ENCODE measurements around the gene FAM228B.
"Not testable (repeated sequence)": the region's sequence is repeated elsewhere in the genome, so short reads cannot be mapped to it uniquely, and the experiment has no call there.

Gene FAM228B

DNA sequence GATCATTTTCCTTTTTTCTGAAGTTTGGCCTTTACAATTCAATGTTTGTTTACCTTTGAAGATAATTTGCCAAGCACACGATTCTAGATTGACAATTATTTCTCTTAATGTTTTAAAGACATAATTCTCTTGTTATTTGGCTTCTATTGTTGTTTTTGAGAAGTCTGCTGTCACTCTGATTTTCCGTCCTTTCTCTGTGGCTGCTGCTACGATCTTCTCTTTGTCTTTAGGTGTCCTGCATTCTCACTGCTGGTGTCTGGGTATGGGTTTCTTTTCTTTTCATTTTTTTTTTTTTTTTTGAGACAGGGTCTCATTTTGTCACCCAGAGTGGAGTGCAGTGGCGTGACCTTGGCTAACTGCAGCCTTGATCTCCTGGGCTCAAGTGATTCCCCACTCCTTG, 36.4 kb downstream of the FAM228B start:
- no peak for DNase-seq (ENCODE audit: low spot score)

DNA sequence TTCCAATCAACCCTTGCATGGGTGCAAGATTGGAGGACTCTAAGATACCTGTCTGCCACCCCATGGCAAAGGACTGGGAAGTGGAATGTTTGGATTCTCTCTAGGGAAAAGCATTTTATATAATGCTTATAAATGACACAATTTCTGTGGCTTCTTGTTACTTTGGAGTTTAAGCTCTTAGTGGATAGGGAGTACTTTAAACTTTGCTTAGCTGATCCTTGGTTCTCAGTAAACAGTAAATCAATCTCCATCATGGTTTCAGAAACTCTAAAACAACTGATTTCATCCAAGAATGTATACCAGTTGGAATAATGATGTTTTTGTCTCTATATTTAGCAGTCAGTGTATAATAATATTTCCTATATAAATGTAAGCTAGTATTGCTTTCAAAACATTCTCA, 37.5 kb downstream of the FAM228B start:
- DNase-seq (ENCODE audit: low spot score) = no peak

DNA sequence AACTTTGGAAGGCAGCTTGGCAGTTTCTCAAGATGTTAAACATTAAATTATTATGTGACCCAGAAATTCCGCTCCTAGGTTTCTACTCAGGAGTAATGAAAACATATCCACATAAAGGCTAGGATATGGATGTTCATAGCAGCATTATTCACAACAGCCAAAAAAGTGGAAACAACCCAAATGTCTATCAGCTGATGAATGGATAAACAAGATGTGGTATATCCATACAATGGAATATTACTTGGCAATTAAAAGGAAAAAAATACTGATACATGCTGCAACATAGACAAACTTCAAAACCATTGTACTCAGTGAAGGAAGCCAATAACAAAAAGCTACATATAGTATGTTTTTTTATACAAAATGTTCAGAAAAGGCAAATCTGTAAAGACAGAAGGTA, 39.2 kb downstream of the FAM228B start:
- DNase-seq (ENCODE audit: low spot score) = no peak

DNA sequence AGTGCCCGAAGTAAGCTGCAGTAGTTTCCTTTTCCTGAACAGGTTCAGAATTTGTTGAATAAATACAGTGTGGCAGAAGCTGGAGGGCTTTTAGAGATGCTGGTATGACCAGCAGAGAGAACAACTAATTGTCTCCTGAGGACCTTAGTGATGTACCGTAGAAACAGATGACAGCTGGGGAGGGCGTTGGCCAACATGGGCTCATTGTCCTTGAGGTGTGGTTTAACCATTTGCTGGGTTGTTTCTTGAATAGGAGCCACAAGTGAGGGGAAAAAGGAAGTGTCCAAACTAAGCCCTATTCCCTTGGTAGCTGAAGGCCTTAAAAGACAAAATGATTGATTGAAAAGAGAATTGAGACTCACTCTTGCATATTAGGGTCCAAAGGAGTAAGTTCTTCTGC, 39.9 kb downstream of the FAM228B start:
- no peak for DNase-seq (ENCODE audit: low spot score)

DNA sequence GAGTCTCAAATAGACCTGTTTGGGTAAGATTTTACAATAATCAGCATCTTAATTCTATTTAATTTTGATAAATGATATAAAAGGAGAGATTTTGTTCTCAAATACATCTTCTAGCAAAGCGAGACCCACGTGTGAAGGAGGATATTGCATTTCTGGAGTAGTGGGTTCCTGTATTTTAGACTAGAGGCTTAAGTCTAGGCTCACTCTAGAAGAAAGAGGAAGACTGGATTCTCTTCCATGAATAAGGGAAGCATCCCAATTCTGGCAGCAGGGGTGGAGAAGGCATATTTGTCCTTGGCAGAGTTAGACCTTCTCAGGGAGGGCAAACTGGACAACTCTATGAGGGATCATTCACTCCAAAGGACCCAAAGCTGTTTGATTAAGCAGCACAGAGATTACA, 40.3 kb downstream of the FAM228B start:
- no peak for DNase-seq (ENCODE audit: low spot score)

DNA sequence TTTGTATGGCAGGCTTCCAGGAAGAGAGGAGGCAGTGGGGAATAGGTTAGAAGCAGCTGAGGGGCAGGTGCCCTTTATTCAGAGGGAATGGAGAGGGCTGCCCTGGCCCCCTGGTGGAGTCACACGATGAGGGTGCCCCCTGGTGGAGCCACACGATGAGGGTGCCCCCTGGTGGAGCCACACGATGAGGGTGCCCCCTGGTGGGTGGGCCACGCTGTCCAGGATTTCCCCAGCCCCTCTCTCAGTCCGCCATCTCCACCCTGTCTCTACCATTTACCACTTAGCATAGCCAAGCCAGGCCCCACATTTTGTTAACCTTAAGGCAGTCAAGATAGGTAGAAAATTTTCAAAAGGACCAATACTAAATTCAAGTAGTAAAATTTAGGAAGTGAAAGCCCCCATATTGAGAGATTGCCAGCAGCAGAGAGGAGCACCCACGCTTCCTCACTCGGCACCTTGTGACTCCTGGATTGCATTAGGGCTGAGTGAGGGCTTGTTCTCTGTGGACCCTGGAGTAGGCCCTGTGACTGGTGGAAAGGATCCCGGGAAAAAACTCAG, 41.2 kb downstream of the FAM228B start:
- peak; percentile 13 for DNase-seq (ENCODE audit: low spot score)

DNA sequence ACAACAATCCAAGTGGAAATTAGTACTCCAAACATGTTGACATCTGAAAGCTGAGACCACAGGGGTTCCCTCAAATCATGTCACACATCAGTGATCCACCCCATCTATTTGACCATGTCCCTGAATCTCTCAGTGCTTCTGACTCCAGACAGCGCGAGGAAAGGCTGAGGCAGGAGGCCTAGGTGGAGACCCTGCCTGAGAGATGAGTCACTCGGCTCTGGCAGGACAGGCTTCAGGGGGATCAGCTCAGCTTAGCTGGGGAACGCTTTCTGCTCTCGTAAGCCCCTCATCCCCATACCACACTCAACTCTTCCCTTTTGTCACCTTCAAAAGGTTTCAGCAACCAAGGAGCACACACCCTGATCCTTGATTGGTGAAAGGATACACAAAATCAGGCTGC, 45.8 kb downstream of the FAM228B start:
- DNase-seq (ENCODE audit: low spot score) = no peak

DNA sequence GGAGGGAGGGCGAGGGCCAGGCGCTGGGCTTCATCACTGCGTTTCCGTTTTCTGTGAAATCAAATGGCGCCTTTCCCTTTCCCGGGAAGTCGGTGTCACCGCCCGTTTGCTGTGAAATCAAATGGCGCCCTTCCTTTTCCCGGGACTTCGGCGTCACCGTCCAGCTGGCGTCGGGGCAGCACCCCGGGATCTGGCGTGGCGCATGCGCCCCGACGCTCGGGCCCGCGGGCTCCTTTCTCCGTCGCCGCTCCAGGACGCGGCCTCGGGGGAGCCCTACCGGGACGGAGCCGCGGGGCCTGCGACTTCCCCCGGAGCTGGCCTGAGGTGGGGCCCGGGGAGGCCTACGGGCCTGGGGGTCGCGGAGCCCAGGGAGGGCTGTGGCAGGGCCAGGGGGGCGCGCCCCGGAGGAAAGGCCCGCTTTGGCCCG, 51.6 kb downstream of the FAM228B start, which contains the start of gene FAM228A:
Gene FAM228A, plus strand, starts transcription at position 203 of the 427 bp plus-strand sequence. CDS start 428 bp downstream, outside the sequence.
- DNase-seq (ENCODE audit: low spot score) = no peak

DNA sequence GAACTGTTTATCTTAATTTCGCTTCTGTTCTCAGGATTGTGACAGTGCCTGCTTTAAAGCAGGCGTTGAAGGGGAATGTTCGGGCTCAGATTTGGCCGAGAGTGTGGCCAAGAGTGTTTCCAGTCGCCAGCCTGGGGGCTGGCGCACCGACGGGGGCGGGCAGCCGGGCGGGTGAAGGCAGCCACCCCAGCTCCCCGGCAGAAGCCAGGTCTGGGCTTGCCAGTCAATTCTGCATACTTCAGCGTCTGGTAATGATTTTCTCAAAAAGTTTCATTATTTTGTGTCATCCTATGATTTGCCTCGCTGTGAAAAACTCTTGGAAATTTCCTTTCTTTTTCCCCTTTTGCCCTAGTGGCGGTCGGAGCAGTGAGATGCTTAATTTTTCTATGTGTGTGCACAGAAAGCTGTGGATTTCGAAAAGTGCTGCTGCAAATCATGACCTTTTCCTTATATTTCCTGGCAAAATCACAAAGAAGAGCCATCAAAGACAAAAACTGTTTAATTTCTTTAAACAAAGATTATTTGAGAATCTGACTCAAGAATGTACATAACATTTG, 52.4 kb downstream of the FAM228B start:
- DNase-seq (ENCODE audit: low spot score) = no peak

DNA sequence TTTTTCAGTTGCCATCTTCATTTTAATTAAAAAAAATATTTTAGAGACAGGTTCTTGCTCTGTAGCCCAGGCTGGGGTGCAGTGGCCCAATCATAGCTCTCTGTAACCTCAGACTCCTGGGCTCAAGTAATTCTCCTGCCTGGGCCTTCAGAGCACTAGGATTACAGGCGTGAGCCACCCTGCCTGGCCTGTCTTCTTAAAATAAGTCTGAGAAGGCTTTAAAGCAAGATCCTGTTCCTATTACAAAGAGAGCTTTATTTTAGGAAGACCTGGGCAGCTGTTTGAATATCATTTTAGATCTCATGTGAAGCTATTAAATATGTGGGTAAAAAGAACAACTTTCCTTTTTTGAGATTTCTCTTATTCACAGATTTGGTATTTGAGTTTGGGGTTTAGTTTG, 53.1 kb downstream of the FAM228B start:
- DNase-seq (ENCODE audit: low spot score) = no peak

DNA sequence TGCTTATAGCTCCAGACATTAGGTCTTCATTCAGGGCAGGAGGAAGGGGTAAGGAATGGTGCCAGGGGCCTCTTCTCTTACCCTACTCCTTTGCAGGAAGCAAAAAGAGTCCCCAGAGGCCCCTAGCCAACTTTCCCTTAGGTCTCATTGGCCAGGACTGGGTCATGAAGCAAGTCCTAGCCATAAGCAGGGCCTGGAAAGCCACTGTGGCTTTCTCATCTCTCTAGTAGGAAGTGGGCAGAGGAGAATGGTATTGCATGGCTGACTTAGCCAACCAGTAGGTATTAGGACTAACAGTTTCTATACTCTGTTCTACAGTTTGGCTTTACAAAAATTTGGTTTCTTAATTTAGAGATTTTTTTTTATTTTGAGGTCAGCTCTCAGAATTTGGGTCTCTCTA, 56.4 kb downstream of the FAM228B start:
- no peak for DNase-seq (ENCODE audit: low spot score)

DNA sequence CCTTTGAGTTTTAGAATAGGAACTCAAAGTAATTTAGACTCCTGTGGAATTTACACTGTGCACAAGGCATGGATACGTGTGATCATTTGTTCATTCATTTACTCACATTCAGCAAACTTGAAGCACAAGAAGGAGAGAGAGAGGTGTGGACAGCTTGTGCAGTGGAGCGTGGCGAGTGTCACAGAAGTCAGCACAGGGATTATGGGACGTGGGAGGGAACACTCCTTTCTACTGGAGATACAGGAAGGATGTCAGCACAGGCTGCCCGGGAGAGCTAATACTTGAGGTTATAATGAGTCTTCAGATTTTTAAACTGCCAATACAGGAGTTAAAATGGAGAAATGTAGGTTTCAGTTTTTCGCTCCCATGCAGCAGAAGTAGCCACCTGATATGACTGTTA, 58.6 kb downstream of the FAM228B start:
- DNase-seq (ENCODE audit: low spot score) = peak; percentile 75

DNA sequence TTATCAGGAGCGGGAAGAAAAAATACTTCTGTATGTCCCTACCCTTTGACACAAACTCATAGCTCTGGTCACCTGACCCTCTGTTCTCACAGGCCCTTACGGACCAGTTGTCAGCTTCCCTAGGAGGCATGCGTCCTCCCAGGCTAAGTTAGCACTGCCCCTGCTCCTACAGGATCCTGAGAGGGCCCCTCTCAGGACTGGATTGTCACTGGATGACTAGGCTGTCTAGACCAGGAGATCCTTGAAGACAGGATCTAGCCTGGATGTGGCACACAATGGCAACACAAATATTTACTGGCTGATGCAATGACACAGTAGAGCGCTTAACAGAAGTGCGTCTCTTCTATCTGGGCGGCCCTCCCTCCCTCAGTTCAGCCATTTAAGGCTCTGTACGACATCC, 59.2 kb downstream of the FAM228B start:
- DNase-seq (ENCODE audit: low spot score) = no peak

DNA sequence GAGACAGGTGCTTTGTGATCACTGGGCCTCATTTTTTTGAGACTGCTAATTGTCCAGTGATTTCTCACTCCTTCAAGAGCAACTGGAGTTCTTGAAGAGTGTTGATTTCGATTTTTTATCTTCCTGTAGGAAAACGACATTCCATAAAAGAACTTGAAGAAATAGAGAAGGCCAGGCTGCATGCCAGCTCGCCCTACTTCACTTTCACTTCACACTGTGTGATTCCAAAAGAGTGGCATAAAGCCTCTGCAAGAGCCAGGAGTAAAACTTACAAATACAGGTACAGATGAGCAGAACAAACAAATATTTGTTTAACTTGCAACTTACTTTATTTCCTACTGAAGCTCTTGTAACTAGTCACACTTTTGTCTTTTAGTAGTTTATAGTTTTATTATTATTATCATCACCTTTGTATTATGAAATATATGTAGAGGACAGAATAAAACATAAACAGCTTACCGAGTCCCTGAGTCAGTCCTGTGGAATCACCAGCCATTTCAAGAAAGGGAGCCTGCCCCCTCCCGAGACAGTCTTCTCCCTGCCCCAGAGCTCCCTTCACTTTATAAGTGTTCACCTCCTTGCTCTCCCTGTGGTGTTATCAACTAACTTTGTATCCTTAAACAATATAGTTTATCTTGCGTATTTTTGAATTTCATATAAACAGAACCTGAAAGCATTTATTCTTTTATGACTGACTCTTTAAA, 60.2 kb downstream of the FAM228B start:
- DNase-seq (ENCODE audit: low spot score) = no peak

DNA sequence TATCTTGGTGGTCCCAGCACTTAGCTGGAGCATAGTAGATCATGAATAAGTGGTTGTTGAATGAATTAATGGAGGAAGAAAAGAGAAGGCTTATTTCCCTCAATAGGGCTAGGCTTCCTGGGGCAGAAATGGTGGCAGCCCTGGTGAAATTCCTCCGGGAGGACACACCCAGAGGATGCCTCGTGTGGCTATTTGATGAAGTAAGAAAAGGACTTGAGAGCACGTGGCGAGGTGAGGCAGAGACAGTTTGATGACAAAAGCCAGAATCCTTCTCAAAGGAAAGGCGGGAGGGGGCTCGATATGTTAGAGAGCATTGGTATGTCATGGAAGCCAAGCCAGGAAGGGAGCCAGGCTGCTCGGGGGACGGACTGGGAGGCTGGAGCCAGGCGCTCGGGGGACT, 66.3 kb downstream of the FAM228B start:
- no peak for DNase-seq (ENCODE audit: low spot score)

DNA sequence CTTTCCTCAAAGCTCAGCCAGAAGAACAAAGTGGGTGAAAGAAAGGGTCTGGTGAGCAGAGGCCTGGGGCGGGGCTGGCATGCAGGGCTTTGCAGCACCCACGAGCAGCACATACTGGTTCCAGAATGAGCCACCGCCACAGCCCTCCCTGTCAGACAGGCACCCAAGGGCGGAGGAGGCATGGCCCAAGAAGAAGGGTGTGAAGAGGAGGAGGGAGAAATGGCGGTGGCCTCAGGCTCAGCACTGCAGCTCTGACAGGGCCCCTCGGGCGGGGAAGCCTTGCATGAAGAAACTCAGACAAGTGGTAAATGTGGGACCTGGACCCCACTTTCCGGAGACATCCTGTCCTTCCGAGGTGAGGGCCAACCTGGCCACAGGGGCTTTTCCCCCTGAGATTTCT, 67.2 kb downstream of the FAM228B start:
- no peak for DNase-seq (ENCODE audit: low spot score)

DNA sequence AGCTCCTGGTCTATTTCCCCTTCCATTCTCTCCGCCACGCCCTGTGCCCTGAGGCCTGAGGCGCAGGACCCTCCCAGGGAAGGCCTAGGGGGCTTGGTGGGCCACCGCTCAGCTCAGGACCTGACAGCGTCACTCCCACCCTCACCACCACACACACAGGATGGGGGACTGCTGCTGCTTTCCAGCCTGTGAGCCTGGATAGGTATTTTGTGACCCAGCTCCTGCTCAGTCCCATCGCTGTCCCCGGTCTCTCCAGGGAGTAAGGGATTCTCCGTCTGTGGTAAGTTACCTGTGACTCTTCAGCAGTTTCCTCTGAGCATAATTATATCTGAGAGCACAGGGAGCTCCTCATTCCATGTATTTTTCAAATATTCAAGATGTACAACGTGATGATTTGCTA, 67.9 kb downstream of the FAM228B start:
- DNase-seq (ENCODE audit: low spot score) = no peak

DNA sequence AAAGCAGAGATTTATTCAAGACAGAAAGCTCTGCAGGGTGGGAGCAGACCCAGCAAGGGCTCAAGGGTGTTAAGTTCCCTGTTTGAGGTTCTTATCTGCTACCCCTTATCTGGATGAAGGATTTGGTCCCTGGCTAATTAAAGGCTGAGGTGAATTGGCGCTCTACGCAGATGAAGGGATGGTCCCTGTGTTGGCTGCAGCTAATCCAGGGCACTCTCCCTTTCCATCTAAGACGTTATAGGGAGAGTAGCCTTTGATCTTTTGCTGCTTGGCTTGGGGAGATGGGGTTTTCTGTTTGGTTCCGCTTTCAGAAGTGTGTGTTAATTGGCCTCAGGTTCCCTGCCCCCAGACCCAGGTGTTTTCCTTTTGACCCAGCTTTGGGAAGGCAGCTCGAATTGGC, 68.6 kb downstream of the FAM228B start:
- DNase-seq (ENCODE audit: low spot score) = no peak

DNA sequence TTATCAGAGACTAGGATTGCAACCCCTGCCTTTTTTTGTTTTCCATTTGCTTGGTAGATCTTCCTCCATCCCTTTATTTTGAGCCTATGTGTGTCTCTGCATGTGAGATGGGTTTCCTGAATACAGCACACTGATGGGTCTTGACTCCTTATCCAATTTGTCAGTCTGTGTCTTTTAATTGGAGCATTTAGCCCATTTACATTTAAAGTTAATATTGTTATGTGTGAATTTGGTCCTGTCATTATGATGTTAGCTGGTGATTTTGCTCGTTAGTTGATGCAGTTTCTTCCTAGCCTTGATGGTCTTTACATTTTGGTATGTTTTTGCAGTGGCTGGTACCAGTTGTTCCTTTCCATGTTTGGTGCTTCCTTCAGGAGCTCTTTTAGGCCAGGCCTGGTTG, 73.9 kb downstream of the FAM228B start:
- DNase-seq (ENCODE audit: low spot score) = not testable (repeated sequence)

DNA sequence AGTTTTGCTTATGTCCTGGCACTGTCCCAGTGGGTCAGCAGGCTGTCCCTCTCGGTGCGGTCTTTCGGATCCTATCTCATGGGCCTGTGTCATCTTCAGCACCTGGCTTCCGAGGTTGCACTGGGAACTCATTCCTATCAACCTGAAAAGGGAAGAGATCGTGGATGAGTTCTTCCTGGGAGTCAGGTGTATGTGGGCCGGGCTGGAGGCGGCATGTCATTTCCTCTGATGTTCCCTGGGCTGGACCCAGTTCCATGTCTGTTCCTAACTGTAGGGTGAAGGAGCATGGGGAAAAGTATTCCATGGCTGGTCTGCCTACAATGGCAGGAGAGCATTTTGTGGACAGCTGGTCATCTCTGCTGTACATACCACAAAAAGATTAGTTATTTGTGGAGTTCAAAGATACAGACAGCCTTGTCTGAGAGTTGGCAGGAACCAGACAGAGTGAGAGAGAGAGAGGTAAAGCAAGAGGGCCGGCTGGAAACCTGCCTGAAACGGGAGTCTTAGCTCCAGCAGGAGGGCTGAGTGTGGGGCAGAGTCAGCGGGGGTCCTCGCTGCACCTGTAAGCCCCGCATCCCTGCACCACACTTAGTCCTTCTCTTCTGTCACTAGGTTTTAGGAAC, 76.8 kb downstream of the FAM228B start:
- DNase-seq (ENCODE audit: low spot score) = no peak

DNA sequence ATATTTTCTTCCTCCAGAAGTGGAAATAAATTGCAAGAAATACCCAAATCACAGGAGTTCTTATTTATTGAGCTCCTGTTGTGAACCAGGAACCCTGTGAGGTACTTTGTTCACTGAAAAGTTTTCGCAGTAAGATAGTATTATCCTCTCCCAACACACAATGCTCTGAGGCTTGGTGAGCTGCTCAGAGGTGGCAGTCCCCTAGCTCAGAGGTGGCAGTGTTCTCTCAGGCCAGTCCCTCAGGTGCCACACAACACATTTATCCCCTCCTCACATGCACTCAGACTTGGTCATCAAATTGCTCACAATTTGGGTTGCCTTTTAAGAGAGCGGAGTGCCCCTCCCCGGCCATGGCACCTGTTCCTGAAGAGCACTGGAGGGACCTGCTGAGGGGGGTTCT, 77.5 kb downstream of the FAM228B start:
- no peak for DNase-seq (ENCODE audit: low spot score)

DNA sequence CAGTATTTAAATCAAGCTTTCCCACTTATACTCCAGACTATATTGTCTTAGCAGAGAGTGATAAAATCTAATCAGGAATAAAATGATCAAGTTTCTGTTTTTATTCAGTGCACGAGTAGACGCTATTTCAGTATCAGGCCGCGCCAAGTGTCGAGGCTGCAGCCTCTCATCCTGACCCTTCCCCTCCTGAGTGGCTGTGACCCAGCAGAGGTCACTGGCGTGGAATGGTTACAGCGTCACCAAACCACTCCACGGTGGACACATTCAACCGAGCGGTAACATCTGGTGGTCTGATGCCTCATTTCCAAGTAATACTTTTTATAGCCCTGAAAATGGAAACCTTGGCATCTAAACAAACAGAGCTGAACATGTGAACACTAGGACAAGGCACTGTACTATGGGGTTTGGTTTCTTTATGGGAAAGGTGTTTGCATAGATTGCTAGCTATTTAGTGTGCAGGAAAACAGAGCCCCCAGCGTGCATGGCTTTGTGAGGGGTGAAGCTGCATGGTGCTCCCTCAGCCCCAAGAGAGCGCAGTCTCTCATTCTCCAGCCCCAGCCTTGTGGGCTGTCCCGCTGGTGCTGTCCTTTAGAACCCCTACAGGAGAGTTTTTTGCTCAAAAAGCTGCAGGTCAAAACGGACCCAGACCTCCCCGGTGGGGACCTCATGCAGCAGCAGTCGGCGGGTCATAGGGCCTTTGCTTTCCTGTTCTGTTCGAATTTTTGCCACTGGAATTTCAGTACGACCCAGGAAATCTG, 79.9 kb downstream of the FAM228B start:
- DNase-seq (ENCODE audit: low spot score) = no peak

DNA sequence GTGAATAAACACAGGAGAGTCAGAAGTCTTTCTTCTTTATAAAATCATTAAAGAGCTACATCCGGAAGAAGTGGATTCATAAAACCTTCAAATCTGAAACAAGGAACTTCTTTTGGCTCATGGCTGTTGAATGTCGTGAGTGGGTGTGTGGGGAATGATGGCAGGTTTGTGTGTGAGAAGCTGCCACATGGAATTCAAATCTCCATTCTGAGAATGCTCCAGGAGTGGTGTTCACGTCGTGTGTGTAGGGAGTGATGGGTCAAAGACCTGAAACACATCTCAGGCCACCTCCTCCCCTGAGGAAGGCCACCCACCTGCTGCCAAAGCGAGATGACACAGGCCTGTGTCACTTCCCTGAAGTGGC, 80.5 kb downstream of the FAM228B start:
- no peak for DNase-seq (ENCODE audit: low spot score)
